Urothelium cell line (cell line): ENCODE data around the gene ZNF438.
A peak's percentile ranks its signal among the peaks of the same experiment; 100 is the strongest.
"Not testable (repeated sequence)": the region's sequence is repeated elsewhere in the genome, so short reads cannot be mapped to it uniquely, and the experiment has no call there.

ENCODE experiments used
- DNase-seq: peaks from one replicate; pipeline ENCODE4 v3.0.0; 2011; ENCODE audit warnings: low spot score, mixed read lengths
- FAIRE-seq: peaks from 2 replicates; lab custom pipeline; 2011; peaks lifted over from hg19 to GRCh38; lab: Jason Lieb, UNC

ZNF438 gene

GRCh38 chr10:31031558-31032257, at the start of gene ZNF438:
ZNF438 (minus strand) TSS chr10:31031865; CDS start chr10:30877034, 154,831 bp downstream.
- DNase-seq = peak; percentile 99
- FAIRE-seq = peak; percentile 97

- no peak for FAIRE-seq
- DNase-seq = no peak
Observed at GRCh38 chr10:31076610-31076988, 44.9 kb upstream of the ZNF438 start.

- FAIRE-seq (no peak), DNase-seq (no peak)
Observed at GRCh38 chr10:31075881-31076609, 44.4 kb upstream of the ZNF438 start.

GRCh38 chr10:31075434-31075833, 43.8 kb upstream of the ZNF438 start:
- FAIRE-seq = peak; percentile 23
- peak; percentile 57 for DNase-seq

GRCh38 chr10:31074722-31075086, 43.0 kb upstream of the ZNF438 start:
- FAIRE-seq = no peak
- DNase-seq = no peak

GRCh38 chr10:31073996-31074721, 42.5 kb upstream of the ZNF438 start:
- FAIRE-seq = no peak
- no peak for DNase-seq

- DNase-seq (no peak), FAIRE-seq (no peak)
Observed at GRCh38 chr10:31073211-31073610, 41.5 kb upstream of the ZNF438 start.

GRCh38 chr10:31072451-31072850, 40.8 kb upstream of the ZNF438 start:
- FAIRE-seq (no peak), DNase-seq (no peak)

GRCh38 chr10:31071232-31072005, 39.8 kb upstream of the ZNF438 start:
- DNase-seq (peak; percentile 37), FAIRE-seq (peak; percentile 37)

GRCh38 chr10:31070691-31071090, 39.0 kb upstream of the ZNF438 start:
- no peak for DNase-seq
- FAIRE-seq = no peak

- FAIRE-seq (no peak), DNase-seq (no peak)
Observed at GRCh38 chr10:31070025-31070424, 38.4 kb upstream of the ZNF438 start.

- DNase-seq = no peak
- FAIRE-seq = no peak
Observed at GRCh38 chr10:31069411-31069810, 37.7 kb upstream of the ZNF438 start.

GRCh38 chr10:31064348-31064747, 32.7 kb upstream of the ZNF438 start:
- no peak for FAIRE-seq
- DNase-seq = no peak

- FAIRE-seq (no peak), DNase-seq (no peak)
Observed at GRCh38 chr10:31063841-31064240, 32.2 kb upstream of the ZNF438 start.

- FAIRE-seq (no peak), DNase-seq (no peak)
Observed at GRCh38 chr10:31062856-31063255, 31.2 kb upstream of the ZNF438 start.

- no peak for DNase-seq
- no peak for FAIRE-seq
Observed at GRCh38 chr10:31061941-31062340, 30.3 kb upstream of the ZNF438 start.

- FAIRE-seq (no peak), DNase-seq (no peak)
Observed at GRCh38 chr10:31058795-31059703, 27.4 kb upstream of the ZNF438 start.

GRCh38 chr10:31056678-31057077, 25.0 kb upstream of the ZNF438 start:
- not testable (repeated sequence) for FAIRE-seq, DNase-seq

- no peak for DNase-seq
- no peak for FAIRE-seq
Observed at GRCh38 chr10:31055573-31056251, 24.0 kb upstream of the ZNF438 start.
